GM12872 (cell line): ENCODE measurements around the gene TUBA1C.

ENCODE experiments used
- TF ChIP-seq, protein P1 (sequence below): IDR thresholded peaks from 3 replicates; pipeline ENCODE4 v1.5.1; 2011; ENCODE audit warnings: low read depth, mild to moderate bottlenecking, low read length, moderate library complexity; ENCODE audit not compliant: insufficient read depth

The TUBA1C gene

DNA sequence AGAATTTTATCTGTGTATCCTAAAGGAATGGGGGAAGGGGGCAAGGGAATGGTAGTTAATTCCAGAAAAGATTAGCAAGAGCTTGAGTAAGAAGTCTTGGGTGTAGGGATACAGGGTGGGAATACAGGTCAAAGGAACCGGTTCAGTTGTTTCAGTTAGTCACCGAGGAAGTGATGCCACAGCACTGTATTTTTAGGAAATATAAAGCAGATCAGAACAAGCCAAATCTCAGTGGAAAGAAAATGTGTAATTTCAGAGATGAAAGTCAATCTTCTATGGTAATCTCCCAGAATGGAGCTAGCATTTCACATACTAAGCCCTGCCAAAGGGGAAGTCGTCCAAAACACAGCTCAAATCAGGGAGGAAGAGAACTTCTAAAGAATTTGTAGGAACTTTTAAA lies 4.7 kb upstream of the TUBA1C start:
- TF ChIP-seq, protein P1, sequence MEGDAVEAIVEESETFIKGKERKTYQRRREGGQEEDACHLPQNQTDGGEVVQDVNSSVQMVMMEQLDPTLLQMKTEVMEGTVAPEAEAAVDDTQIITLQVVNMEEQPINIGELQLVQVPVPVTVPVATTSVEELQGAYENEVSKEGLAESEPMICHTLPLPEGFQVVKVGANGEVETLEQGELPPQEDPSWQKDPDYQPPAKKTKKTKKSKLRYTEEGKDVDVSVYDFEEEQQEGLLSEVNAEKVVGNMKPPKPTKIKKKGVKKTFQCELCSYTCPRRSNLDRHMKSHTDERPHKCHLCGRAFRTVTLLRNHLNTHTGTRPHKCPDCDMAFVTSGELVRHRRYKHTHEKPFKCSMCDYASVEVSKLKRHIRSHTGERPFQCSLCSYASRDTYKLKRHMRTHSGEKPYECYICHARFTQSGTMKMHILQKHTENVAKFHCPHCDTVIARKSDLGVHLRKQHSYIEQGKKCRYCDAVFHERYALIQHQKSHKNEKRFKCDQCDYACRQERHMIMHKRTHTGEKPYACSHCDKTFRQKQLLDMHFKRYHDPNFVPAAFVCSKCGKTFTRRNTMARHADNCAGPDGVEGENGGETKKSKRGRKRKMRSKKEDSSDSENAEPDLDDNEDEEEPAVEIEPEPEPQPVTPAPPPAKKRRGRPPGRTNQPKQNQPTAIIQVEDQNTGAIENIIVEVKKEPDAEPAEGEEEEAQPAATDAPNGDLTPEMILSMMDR: no peak

DNA sequence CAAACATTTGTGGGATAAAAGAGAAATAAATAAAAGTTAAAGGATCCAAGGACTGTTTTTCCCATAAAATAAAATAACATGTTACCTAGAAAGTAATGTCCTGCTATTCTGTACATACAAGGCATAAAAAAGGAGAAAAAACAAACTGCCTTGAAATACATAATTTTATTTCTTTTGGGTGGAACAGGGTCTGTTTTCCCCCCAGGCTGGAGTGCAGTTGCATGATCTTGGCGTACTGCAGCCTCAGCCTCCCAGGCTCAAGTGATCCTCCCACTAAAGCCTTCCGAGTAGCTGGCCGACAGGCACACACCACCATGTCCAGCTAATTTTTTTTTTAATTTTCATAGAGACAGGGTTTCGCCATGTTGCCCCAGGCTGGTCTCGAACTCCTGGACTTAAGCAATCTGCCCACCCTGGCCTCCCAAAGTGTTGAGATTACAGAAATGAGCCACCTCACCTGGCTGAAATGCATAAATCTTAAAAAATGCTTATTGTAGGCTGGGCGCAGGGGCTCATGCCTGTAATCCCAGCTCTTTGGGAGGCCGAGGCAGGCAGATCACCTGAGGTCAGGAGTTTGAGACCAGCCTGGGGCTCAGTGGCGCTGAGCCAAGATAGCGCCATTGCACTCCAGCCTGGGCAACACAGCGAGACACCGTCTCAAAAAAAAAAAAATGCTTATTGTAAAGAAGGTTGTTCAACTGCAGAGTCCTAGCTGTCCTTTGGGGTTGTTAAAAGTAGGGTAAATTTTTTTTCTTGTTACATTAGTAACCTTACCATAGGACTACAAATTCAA lies 4.1 kb upstream of the TUBA1C start:
- TF ChIP-seq, protein P1: no peak

DNA sequence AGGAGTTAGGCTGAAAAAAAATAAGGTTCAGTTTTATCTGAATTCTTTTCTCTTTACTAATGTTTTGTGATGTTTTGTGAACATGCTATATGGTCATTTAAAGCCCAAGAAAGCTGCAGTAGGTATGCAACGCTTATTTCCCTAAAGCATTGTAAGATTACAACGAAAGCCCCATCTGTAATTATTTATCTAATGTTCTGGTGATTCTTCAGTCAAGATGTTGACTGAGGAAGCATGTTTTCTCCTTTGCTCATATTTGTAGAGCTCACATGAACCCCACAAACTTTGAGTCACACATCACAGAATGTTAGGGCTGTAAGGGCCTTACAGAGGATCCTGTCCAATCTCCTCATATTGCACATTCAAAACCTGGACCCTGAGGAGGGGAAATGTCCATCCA lies 3.2 kb upstream of the TUBA1C start:
- TF ChIP-seq, protein P1: no peak

DNA sequence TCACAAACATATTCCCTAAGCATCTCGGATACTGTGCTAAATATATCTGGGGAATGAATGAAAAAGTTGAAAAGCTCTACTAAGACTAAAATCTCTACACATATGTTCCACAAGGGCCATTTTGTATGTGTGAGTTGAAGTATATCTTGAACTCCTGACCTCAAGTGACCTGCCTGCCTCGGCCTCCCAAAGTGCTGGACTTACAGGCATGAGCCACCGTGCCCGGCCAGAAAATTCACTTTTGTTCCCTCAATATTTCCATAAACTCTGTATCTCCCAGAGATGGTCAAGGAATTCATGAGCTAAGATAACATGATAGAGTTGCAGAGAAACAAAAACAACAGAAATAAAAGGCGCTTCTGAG lies 1.5 kb upstream of the TUBA1C start:
- TF ChIP-seq, protein P1: no peak

DNA sequence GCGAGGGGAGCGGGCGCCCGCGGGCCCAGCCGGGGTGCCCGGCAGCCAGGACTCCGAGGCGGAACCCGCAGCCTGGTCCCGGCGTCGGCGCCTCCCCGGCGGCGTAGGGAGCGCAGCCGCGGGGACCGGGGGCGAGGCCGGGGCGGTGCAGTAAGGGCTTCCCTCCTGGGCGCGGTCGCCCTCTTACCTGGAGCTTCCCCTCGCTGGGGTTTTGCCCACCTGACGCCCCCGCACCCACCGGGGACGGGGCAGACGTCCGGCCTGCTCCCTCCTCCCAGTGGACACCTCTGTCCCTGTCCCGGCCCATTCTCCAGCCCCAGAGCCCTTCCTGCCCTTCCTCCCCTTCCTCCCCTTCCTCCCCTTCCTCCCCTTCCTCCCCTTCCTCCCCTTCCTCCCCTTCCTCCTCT lies 413 bp upstream of the TUBA1C start:
- TF ChIP-seq, protein P1: no peak

DNA sequence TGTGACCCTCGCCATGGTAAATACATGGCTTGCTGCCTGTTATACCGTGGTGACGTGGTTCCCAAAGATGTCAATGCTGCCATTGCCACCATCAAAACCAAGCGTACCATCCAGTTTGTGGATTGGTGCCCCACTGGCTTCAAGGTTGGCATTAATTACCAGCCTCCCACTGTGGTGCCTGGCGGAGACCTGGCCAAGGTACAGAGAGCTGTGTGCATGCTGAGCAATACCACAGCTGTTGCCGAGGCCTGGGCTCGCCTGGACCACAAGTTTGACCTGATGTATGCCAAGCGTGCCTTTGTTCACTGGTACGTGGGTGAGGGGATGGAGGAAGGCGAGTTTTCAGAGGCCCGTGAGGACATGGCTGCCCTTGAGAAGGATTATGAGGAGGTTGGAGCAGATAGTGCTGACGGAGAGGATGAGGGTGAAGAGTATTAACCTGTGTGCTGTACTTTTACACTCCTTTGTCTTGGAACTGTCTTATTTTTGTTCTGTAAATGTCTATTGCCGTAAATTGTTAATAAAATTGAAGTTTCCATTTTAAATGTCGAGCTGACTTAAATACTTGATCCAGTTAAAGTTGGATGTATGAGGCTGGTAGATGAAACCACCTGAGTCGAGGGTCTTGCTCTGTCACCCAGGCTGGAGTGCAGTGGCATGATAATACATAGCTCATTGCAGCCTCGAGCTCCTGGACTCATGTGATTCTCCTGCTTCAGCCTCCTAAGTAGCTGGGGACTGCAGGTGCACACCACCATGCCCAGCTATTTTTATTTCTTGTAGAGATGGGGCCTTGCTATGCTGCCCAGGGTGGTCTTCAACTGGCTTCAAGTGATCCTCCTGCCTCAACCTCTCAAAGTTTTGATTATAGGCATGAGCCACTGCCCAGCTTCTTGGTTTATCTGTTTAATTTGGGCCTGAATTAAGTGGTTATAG lies 8.2 kb downstream of the TUBA1C start:
- TF ChIP-seq, protein P1: no peak

DNA sequence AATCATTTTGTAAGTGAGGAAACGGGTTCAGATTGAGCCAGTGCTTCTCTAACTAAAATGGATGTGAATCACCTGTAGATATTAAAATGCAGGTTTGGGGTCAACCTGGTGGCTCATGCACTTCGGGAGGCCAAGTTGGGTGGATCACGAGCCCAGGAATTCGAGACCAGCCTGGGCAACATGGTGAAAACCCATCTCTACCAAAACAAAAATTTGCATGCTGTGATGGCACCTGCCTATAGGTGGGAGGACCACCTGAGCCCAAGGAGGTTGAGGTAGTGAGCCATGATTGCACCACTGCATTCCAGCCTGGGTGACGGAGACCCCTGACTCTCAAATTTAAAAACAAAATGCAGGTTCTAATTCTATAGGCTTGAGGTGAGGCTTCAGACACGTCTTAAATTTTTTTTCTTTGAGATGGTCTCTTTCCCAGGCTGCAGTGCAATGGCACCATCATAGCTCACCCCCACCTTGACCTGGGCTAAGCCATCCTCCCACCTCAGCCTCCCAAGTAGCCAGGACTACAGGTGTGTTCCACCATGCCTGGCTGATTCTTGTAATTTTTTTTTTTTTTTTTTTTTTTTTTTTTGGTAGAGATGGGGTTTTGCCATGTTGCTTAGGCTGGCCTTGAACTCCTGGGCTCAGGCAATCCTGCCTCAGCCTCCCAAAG lies 9.0 kb downstream of the TUBA1C start:
- TF ChIP-seq, protein P1: no peak
